ENCODE measurements around the gene MLPH. TPM values are rescaled to one million over a fixed set of nuclear protein-coding genes. Genes with fewer than 3 reads are reported as not detected.

The MLPH gene
- total RNA-seq, 2 donors from 2014 or later, result not detected

- Mint-ChIP-seq H3K36me3 (ENCODE audit: low read depth) (no peaks in the 10 kb centered on the region), H3K27me3 (peaks cover 26% of the 10 kb centered on the region), H3K27ac (no peak overlapping the region), H3K4me1 (peaks cover 2% of the 10 kb centered on the region), H3K4me3 (no peak overlapping the region)
- H3K9me3 ChIP-seq (ENCODE audit: control insufficient read depth, low read length, poor library complexity, severe bottlenecking), result no peaks in the 10 kb centered on the region
- no peak for ATAC-seq
- DNase-seq, result no peak
Measured at GRCh38 chr2:237533668-237534161, 46.7 kb downstream of the MLPH start.

DNA sequence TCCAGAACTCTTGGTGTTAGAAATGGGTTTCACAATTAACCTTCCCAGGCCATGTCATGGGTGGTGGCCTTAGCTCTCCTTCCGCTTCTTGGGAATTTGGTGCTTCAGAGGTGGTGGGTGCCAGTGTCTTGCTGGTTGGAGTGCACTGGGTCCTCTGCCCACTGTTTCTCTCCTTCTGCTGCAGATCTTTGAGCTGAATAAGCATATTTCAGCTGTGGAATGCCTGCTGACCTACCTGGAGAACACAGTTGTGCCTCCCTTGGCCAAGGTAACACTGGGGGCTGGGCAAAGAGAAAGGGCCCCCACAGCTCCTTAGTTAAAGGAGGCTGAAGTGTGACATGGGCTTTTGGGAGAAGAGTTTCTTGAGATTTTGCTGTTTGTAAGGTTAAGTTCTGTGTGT is 47.3 kb downstream of the MLPH start:
- no peak for ATAC-seq
- DNase-seq, result no peak
- Mint-ChIP-seq H3K4me1 (peaks cover under 1% of the 10 kb centered on the region), H3K27ac (no peak overlapping the region), H3K36me3 (ENCODE audit: low read depth) (no peaks in the 10 kb centered on the region), H3K27me3 (peaks cover 28% of the 10 kb centered on the region), H3K4me3 (no peak overlapping the region)
- no peaks in the 10 kb centered on the region for H3K9me3 ChIP-seq (ENCODE audit: control insufficient read depth, low read length, poor library complexity, severe bottlenecking)

DNA sequence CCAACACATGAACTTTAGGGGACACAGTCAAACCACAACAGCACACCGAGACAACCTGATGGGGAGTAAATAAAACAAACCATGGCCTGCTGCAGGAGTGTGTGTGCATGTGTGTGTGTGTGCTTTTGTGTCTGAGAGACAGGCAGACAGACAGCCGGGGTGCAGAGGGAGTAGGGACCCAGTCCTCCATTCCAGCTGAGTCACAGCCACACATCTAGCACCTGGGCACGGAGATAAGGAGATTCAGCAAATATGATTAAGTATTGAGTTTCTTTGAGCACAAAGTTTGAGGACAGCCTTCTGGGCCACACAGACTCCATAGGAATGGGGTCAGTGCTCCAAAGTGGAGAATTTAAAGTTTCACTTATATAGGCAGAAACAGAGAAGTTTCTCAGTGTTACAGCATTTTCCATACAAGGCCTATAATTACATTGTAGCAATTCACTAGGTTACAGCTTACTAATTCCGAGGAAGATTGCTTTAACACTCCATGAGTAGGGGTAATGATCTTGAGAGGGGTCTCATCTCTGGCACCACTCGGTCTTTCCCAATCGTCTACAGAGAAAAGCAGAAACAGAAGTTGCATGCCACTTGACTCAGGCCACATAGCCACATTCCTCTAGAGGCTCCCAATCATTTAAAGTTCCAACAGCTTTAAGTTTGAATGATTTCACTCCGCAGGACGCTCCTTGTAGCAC is 48.5 kb downstream of the MLPH start:
- Mint-ChIP-seq H3K27ac (no peak overlapping the region), H3K27me3 (peaks cover 36% of the 10 kb centered on the region), H3K36me3 (ENCODE audit: low read depth) (peaks cover 2% of the 10 kb centered on the region), H3K4me3 (no peak overlapping the region), H3K4me1 (peaks cover 3% of the 10 kb centered on the region)
- DNase-seq (no peak), ATAC-seq (no peak)
- H3K9me3 ChIP-seq (ENCODE audit: control insufficient read depth, low read length, poor library complexity, severe bottlenecking), result no peaks in the 10 kb centered on the region

GRCh38 chr2:237536083-237536415 is 49.0 kb downstream of the MLPH start:
- Mint-ChIP-seq H3K27me3 (peaks cover 37% of the 10 kb centered on the region), H3K4me1 (peaks cover 3% of the 10 kb centered on the region), H3K36me3 (ENCODE audit: low read depth) (peaks cover 2% of the 10 kb centered on the region), H3K4me3 (no peak overlapping the region), H3K27ac (no peak overlapping the region)
- ATAC-seq, result no peak
- DNase-seq, result no peak
- H3K9me3 ChIP-seq (ENCODE audit: control insufficient read depth, low read length, poor library complexity, severe bottlenecking), result no peaks in the 10 kb centered on the region

DNA sequence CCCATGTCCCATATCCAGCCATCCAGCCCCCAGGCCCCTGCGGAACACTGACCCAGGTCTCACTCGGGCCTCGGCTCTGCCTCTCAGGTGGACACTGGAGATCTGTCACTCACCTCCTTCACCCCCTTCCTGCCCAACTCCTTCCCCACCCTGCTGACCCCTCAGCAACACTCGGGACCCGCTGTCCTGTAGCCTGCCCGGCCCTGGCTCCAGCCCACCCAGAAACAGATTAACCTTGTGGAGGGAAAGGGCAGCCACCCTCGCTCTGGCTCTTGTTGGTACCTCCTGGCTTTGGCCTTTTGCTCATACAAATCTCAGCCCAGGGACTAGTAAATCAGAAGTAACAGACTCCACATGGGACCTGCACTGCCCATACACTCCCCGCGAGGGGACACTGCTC is 49.6 kb downstream of the MLPH start:
- H3K9me3 ChIP-seq (ENCODE audit: control insufficient read depth, low read length, poor library complexity, severe bottlenecking), result no peaks in the 10 kb centered on the region
- H3K27ac Mint-ChIP-seq, result no peak overlapping the region
- no peak overlapping the region for H3K4me3 Mint-ChIP-seq
- H3K4me1 Mint-ChIP-seq, result peaks cover 4% of the 10 kb centered on the region
- H3K27me3 Mint-ChIP-seq, result peaks cover 43% of the 10 kb centered on the region
- no peak for ATAC-seq
- DNase-seq, result no peak
- peaks cover 2% of the 10 kb centered on the region for H3K36me3 Mint-ChIP-seq (ENCODE audit: low read depth)

GRCh38 chr2:237538001-237538720 is 51.1 kb downstream of the MLPH start:
- no peak overlapping the region for H3K4me3 Mint-ChIP-seq
- H3K36me3 Mint-ChIP-seq (ENCODE audit: low read depth), result peaks cover 2% of the 10 kb centered on the region
- H3K4me1 Mint-ChIP-seq, result peaks cover 5% of the 10 kb centered on the region
- H3K27me3 Mint-ChIP-seq, result peaks cover 44% of the 10 kb centered on the region
- no peak overlapping the region for H3K27ac Mint-ChIP-seq
- DNase-seq (no peak), ATAC-seq (no peak)
- H3K9me3 ChIP-seq (ENCODE audit: control insufficient read depth, low read length, poor library complexity, severe bottlenecking), result no peaks in the 10 kb centered on the region

GRCh38 chr2:237538901-237539300 is 51.9 kb downstream of the MLPH start:
- no peaks in the 10 kb centered on the region for H3K9me3 ChIP-seq (ENCODE audit: control insufficient read depth, low read length, poor library complexity, severe bottlenecking)
- Mint-ChIP-seq H3K27ac (no peak overlapping the region), H3K27me3 (peaks cover 44% of the 10 kb centered on the region), H3K4me3 (no peak overlapping the region), H3K4me1 (peaks cover 5% of the 10 kb centered on the region), H3K36me3 (ENCODE audit: low read depth) (peaks cover 2% of the 10 kb centered on the region)
- ATAC-seq (no peak), DNase-seq (no peak)

DNA sequence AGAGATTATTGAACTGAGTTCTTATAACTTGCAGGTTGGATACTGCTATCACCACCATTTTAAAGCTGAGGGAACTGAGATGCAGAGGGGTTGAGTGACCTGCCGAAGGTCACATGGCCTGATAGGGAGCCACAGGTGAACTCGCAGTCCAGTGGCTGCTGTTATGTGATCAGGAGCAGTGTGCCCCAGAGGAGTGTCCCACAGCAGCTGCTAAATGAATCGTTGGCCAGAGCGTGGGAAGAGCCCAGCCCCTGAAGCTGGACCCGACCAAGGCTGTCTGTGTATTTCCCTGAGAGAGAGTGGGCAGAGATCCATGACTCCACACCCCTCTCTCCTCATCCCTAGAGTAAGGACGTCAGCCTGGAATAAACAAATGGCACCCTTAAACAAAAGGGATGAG is 52.6 kb downstream of the MLPH start:
- no peak for DNase-seq
- no peak for ATAC-seq

GRCh38 chr2:237540223-237540775 is 53.2 kb downstream of the MLPH start:
- H3K27me3 Mint-ChIP-seq, result peaks cover 44% of the 10 kb centered on the region
- no peak overlapping the region for H3K27ac Mint-ChIP-seq
- H3K36me3 Mint-ChIP-seq (ENCODE audit: low read depth), result peaks cover 2% of the 10 kb centered on the region
- no peak for DNase-seq
- no peak overlapping the region for H3K4me3 Mint-ChIP-seq
- no peaks in the 10 kb centered on the region for H3K9me3 ChIP-seq (ENCODE audit: control insufficient read depth, low read length, poor library complexity, severe bottlenecking)
- ATAC-seq, result no peak
- peaks cover 5% of the 10 kb centered on the region for H3K4me1 Mint-ChIP-seq

More for the DNA sequence above, 52.6 kb downstream of the MLPH start:
- Mint-ChIP-seq H3K36me3 (ENCODE audit: low read depth) (peaks cover 2% of the 10 kb centered on the region), H3K27me3 (peaks cover 44% of the 10 kb centered on the region), H3K4me1 (peaks cover 5% of the 10 kb centered on the region), H3K4me3 (no peak overlapping the region), H3K27ac (no peak overlapping the region)
- no peaks in the 10 kb centered on the region for H3K9me3 ChIP-seq (ENCODE audit: control insufficient read depth, low read length, poor library complexity, severe bottlenecking)

- H3K27me3 Mint-ChIP-seq, result peaks cover 44% of the 10 kb centered on the region
- no peak for ATAC-seq
- no peak overlapping the region for H3K27ac Mint-ChIP-seq
- H3K36me3 Mint-ChIP-seq (ENCODE audit: low read depth), result peaks cover 2% of the 10 kb centered on the region
- peaks cover 5% of the 10 kb centered on the region for H3K4me1 Mint-ChIP-seq
- H3K4me3 Mint-ChIP-seq, result no peak overlapping the region
- H3K9me3 ChIP-seq (ENCODE audit: control insufficient read depth, low read length, poor library complexity, severe bottlenecking), result no peaks in the 10 kb centered on the region
- no peak for DNase-seq
Measured at GRCh38 chr2:237540823-237541222, 53.8 kb downstream of the MLPH start.

GRCh38 chr2:237541243-237541642 is 54.2 kb downstream of the MLPH start:
- H3K9me3 ChIP-seq (ENCODE audit: control insufficient read depth, low read length, poor library complexity, severe bottlenecking), result no peaks in the 10 kb centered on the region
- H3K27ac Mint-ChIP-seq, result no peak overlapping the region
- H3K4me1 Mint-ChIP-seq, result peaks cover 5% of the 10 kb centered on the region
- peaks cover 41% of the 10 kb centered on the region for H3K27me3 Mint-ChIP-seq
- ATAC-seq (no peak), DNase-seq (no peak)
- peaks cover 2% of the 10 kb centered on the region for H3K36me3 Mint-ChIP-seq (ENCODE audit: low read depth)
- no peak overlapping the region for H3K4me3 Mint-ChIP-seq

- H3K27ac Mint-ChIP-seq, result no peak overlapping the region
- H3K4me3 Mint-ChIP-seq, result no peak overlapping the region
- ATAC-seq (no peak), DNase-seq (no peak)
- H3K36me3 Mint-ChIP-seq (ENCODE audit: low read depth), result peaks cover 2% of the 10 kb centered on the region
- H3K4me1 Mint-ChIP-seq, result peaks cover 9% of the 10 kb centered on the region
- H3K27me3 Mint-ChIP-seq, result peaks cover 33% of the 10 kb centered on the region
- H3K9me3 ChIP-seq (ENCODE audit: control insufficient read depth, low read length, poor library complexity, severe bottlenecking), result no peaks in the 10 kb centered on the region
Measured at GRCh38 chr2:237542001-237542704, 55.1 kb downstream of the MLPH start.
